ENCODE results near the gene ANGPTL8. TPM values are rescaled to one million over a fixed set of nuclear protein-coding genes. Genes with fewer than 3 reads are reported as not detected.
A peak's percentile ranks its signal among the peaks of the same experiment; 100 is the strongest.

ANGPTL8 gene
- total and polyA plus RNA-seq, 2 of the 13 experiments (the other 11 are each of a cell fraction or from before 2014, with no cell fraction given) = 27.3 to 243 TPM

DNA sequence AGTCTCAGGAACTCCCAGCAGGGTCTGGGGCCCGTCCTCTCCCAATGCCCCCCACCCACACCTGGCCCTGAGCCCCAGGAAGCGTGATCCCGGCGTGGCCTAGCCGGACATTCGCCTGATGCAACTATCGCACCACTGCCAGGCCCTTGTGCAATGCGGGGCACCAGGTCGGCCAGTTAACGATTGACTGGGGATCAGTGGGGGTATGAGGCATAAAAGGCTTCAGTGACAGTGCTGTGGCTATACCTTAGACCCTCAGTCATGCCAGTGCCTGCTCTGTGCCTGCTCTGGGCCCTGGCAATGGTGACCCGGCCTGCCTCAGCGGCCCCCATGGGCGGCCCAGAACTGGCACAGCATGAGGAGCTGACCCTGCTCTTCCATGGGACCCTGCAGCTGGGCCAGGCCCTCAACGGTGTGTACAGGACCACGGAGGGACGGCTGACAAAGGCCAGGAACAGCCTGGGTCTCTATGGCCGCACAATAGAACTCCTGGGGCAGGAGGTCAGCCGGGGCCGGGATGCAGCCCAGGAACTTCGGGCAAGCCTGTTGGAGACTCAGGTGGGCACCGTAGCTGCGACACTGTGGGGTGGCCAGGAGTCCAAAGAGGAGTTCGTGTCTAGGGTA is at the start of gene ANGPTL8 (continued):
- TF ChIP-seq, protein P1, sequence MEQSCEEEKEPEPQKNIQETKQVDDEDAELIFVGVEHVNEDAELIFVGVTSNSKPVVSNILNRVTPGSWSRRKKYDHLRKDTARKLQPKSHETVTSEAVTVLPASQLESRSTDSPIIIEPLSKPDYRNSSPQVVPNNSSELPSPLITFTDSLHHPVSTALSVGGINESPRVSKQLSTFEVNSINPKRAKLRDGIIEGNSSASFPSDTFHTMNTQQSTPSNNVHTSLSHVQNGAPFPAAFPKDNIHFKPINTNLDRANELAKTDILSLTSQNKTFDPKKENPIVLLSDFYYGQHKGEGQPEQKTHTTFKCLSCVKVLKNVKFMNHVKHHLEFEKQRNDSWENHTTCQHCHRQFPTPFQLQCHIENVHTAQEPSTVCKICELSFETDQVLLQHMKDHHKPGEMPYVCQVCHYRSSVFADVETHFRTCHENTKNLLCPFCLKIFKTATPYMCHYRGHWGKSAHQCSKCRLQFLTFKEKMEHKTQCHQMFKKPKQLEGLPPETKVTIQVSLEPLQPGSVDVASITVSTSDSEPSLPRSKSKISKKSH (CRISPR knock-in tag; IDR thresholded peaks at IDR 0.05; ENCODE audit: borderline replicate concordance) = peak; percentile 93
- TF ChIP-seq ZIK1 (CRISPR knock-in tag; IDR thresholded peaks at IDR 0.05; ENCODE audit: borderline replicate concordance, low read depth) (peak; percentile 75; the same call in 1 of the 2 replicates), HDAC6 (IDR thresholded peaks at IDR 0.05; ENCODE audit: low read depth, low read length) (no peak), ZNF136 (CRISPR knock-in tag; IDR thresholded peaks at IDR 0.05; ENCODE audit: low read depth) (peak; percentile 86; the same call in 1 of the 2 replicates), ZC3H13 (CRISPR knock-in tag; IDR thresholded peaks at IDR 0.05) (peak; percentile 62; the same call in 1 of the 2 replicates)
- TF ChIP-seq, protein P2, sequence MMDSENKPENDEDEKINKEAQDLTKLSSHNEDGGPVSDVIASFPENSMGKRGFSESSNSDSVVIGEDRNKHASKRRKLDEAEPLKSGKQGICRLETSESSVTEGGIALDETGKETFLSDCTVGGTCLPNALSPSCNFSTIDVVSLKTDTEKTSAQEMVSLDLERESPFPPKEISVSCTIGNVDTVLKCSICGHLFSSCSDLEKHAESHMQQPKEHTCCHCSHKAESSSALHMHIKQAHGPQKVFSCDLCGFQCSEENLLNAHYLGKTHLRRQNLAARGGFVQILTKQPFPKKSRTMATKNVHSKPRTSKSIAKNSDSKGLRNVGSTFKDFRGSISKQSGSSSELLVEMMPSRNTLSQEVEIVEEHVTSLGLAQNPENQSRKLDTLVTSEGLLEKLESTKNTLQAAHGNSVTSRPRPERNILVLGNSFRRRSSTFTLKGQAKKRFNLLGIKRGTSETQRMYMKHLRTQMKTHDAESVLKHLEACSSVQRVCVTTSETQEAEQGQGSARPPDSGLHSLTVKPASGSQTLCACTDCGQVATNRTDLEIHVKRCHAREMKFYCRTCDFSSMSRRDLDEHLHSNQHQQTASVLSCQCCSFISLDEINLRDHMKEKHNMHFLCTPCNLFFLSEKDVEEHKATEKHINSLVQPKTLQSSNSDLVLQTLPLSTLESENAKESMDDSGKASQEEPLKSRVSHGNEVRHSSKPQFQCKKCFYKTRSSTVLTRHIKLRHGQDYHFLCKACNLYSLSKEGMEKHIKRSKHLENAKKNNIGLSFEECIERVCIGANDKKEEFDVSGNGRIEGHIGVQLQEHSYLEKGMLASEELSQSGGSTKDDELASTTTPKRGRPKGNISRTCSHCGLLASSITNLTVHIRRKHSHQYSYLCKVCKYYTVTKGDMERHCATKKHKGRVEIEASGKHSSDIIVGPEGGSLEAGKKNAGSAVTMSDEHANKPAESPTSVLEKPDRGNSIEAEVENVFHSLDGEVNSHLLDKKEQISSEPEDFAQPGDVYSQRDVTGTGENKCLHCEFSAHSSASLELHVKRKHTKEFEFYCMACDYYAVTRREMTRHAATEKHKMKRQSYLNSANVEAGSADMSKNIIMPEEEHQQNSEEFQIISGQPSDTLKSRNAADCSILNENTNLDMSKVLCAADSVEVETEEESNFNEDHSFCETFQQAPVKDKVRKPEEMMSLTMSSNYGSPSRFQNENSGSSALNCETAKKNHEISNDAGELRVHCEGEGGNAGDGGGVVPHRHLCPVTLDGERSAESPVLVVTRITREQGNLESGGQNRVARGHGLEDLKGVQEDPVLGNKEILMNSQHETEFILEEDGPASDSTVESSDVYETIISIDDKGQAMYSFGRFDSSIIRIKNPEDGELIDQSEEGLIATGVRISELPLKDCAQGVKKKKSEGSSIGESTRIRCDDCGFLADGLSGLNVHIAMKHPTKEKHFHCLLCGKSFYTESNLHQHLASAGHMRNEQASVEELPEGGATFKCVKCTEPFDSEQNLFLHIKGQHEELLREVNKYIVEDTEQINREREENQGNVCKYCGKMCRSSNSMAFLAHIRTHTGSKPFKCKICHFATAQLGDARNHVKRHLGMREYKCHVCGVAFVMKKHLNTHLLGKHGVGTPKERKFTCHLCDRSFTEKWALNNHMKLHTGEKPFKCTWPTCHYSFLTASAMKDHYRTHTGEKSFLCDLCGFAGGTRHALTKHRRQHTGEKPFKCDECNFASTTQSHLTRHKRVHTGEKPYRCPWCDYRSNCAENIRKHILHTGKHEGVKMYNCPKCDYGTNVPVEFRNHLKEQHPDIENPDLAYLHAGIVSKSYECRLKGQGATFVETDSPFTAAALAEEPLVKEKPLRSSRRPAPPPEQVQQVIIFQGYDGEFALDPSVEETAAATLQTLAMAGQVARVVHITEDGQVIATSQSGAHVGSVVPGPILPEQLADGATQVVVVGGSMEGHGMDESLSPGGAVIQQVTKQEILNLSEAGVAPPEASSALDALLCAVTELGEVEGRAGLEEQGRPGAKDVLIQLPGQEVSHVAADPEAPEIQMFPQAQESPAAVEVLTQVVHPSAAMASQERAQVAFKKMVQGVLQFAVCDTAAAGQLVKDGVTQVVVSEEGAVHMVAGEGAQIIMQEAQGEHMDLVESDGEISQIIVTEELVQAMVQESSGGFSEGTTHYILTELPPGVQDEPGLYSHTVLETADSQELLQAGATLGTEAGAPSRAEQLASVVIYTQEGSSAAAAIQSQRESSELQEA (CRISPR knock-in tag; IDR thresholded peaks at IDR 0.05; ENCODE audit: not compliant biosample characterization) = peak; percentile 84
- TF ChIP-seq, protein P3, sequence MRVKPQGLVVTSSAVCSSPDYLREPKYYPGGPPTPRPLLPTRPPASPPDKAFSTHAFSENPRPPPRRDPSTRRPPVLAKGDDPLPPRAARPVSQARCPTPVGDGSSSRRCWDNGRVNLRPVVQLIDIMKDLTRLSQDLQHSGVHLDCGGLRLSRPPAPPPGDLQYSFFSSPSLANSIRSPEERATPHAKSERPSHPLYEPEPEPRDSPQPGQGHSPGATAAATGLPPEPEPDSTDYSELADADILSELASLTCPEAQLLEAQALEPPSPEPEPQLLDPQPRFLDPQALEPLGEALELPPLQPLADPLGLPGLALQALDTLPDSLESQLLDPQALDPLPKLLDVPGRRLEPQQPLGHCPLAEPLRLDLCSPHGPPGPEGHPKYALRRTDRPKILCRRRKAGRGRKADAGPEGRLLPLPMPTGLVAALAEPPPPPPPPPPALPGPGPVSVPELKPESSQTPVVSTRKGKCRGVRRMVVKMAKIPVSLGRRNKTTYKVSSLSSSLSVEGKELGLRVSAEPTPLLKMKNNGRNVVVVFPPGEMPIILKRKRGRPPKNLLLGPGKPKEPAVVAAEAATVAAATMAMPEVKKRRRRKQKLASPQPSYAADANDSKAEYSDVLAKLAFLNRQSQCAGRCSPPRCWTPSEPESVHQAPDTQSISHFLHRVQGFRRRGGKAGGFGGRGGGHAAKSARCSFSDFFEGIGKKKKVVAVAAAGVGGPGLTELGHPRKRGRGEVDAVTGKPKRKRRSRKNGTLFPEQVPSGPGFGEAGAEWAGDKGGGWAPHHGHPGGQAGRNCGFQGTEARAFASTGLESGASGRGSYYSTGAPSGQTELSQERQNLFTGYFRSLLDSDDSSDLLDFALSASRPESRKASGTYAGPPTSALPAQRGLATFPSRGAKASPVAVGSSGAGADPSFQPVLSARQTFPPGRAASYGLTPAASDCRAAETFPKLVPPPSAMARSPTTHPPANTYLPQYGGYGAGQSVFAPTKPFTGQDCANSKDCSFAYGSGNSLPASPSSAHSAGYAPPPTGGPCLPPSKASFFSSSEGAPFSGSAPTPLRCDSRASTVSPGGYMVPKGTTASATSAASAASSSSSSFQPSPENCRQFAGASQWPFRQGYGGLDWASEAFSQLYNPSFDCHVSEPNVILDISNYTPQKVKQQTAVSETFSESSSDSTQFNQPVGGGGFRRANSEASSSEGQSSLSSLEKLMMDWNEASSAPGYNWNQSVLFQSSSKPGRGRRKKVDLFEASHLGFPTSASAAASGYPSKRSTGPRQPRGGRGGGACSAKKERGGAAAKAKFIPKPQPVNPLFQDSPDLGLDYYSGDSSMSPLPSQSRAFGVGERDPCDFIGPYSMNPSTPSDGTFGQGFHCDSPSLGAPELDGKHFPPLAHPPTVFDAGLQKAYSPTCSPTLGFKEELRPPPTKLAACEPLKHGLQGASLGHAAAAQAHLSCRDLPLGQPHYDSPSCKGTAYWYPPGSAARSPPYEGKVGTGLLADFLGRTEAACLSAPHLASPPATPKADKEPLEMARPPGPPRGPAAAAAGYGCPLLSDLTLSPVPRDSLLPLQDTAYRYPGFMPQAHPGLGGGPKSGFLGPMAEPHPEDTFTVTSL (CRISPR knock-in tag; IDR thresholded peaks at IDR 0.05; ENCODE audit: borderline replicate concordance) = peak; percentile 49; the same call in 1 of the 2 replicates
- TF ChIP-seq, protein P4, sequence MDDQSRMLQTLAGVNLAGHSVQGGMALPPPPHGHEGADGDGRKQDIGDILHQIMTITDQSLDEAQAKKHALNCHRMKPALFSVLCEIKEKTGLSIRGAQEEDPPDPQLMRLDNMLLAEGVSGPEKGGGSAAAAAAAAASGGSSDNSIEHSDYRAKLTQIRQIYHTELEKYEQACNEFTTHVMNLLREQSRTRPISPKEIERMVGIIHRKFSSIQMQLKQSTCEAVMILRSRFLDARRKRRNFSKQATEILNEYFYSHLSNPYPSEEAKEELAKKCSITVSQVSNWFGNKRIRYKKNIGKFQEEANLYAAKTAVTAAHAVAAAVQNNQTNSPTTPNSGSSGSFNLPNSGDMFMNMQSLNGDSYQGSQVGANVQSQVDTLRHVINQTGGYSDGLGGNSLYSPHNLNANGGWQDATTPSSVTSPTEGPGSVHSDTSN (CRISPR knock-in tag; IDR thresholded peaks at IDR 0.05; ENCODE audit: borderline replicate concordance) = no peak
- TF ChIP-seq, protein P5, sequence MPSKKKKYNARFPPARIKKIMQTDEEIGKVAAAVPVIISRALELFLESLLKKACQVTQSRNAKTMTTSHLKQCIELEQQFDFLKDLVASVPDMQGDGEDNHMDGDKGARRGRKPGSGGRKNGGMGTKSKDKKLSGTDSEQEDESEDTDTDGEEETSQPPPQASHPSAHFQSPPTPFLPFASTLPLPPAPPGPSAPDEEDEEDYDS (CRISPR knock-in tag; IDR thresholded peaks at IDR 0.05) = peak; percentile 100

All from HepG2 (cell line).